NB4 (cell line): ENCODE measurements around the gene KEL.

ENCODE experiments used
- MYC ChIP-seq: IDR thresholded peaks from 2 replicates; pipeline ENCODE4 v1.6.1; 2011; ENCODE audit warnings: low read depth, low read length
- POLR2A ChIP-seq: IDR thresholded peaks from 2 replicates; pipeline ENCODE4 v1.6.1; 2011; ENCODE audit warnings: mild to moderate bottlenecking; ENCODE audit not compliant: insufficient read length; ENCODE audit errors: extremely low read depth
- TF ChIP-seq, protein P1 (sequence below): IDR thresholded peaks from one replicate; pipeline ENCODE4 v1.5.1; 2012; ENCODE audit warnings: low read depth, low read length

- TF ChIP-seq, protein P1, sequence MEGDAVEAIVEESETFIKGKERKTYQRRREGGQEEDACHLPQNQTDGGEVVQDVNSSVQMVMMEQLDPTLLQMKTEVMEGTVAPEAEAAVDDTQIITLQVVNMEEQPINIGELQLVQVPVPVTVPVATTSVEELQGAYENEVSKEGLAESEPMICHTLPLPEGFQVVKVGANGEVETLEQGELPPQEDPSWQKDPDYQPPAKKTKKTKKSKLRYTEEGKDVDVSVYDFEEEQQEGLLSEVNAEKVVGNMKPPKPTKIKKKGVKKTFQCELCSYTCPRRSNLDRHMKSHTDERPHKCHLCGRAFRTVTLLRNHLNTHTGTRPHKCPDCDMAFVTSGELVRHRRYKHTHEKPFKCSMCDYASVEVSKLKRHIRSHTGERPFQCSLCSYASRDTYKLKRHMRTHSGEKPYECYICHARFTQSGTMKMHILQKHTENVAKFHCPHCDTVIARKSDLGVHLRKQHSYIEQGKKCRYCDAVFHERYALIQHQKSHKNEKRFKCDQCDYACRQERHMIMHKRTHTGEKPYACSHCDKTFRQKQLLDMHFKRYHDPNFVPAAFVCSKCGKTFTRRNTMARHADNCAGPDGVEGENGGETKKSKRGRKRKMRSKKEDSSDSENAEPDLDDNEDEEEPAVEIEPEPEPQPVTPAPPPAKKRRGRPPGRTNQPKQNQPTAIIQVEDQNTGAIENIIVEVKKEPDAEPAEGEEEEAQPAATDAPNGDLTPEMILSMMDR = no peak
- TF ChIP-seq POLR2A (no peak), MYC (no peak)
Measured at GRCh38 chr7:142938611-142939010, 23.6 kb downstream of the KEL start.
